Measurements from ENCODE around the gene CDH12.
"Not testable (repeated sequence)": the region's sequence is repeated elsewhere in the genome, so short reads cannot be mapped to it uniquely, and the experiment has no call there.

- TF ChIP-seq POLR2AphosphoS5 (IDR thresholded peaks at IDR 0.05), result not testable (repeated sequence)
- TF ChIP-seq, protein P1, sequence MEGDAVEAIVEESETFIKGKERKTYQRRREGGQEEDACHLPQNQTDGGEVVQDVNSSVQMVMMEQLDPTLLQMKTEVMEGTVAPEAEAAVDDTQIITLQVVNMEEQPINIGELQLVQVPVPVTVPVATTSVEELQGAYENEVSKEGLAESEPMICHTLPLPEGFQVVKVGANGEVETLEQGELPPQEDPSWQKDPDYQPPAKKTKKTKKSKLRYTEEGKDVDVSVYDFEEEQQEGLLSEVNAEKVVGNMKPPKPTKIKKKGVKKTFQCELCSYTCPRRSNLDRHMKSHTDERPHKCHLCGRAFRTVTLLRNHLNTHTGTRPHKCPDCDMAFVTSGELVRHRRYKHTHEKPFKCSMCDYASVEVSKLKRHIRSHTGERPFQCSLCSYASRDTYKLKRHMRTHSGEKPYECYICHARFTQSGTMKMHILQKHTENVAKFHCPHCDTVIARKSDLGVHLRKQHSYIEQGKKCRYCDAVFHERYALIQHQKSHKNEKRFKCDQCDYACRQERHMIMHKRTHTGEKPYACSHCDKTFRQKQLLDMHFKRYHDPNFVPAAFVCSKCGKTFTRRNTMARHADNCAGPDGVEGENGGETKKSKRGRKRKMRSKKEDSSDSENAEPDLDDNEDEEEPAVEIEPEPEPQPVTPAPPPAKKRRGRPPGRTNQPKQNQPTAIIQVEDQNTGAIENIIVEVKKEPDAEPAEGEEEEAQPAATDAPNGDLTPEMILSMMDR (IDR thresholded peaks at IDR 0.05), result not testable (repeated sequence)
These were observed 639.2 kb downstream of the CDH12 start for GRCh38 chr5:22213703-22214495.
